Activated T-helper 2 cell treated with anti-CD3 and anti-CD28 coated beads, Interferon-gamma antibody, Interleukin-2, Interleukin-4, amounts not matched to agents 10 μg/mL and 5 μg/mL and 100 μg/mL, durations not matched to agents 14 hours and 24 hours and 36 hours (primary cell): ENCODE measurements around the gene GSTCD. TPM values are rescaled to one million over a fixed set of nuclear protein-coding genes. Genes with fewer than 3 reads are reported as not detected.

Experiments used
- DNase-seq: peaks from one replicate; pipeline ENCODE4 v3.0.0; 2021; ENCODE audit warnings: low spot score
- H3K27ac Mint-ChIP-seq: one replicate; pipeline ENCODE4 v1.8.0; 2021; ENCODE audit warnings: mixed read lengths
- H3K27me3 Mint-ChIP-seq: one replicate; pipeline ENCODE4 v1.8.0; 2021; ENCODE audit warnings: low read depth, mixed read lengths
- H3K36me3 Mint-ChIP-seq: one replicate; pipeline ENCODE4 v1.8.0; 2021; ENCODE audit warnings: low read depth, mixed read lengths
- H3K4me1 Mint-ChIP-seq: one replicate; pipeline ENCODE4 v1.8.0; 2021; ENCODE audit warnings: low read depth, mixed read lengths
- H3K4me3 Mint-ChIP-seq: one replicate; pipeline ENCODE4 v1.8.0; 2021; ENCODE audit warnings: low read depth, mild to moderate bottlenecking, moderate library complexity, mixed read lengths
- H3K9me3 Mint-ChIP-seq: one replicate; pipeline ENCODE4 v1.8.0; 2021; ENCODE audit warnings: mixed read lengths
- intact Hi-C: fragments of 100-400 bp; cut with micrococcal nuclease; formaldehyde crosslinking; loops from one replicate; pipeline ENCODE4 v1.15.1; 2023
- total RNA-seq: library from RNA; stranded (reverse); gene quantifications from 2 replicates; pipeline ENCODE4 v1.2.3, GENCODE V29; 2022

Gene GSTCD
- total RNA-seq, 1 donor from 2014 or later = 15.7 TPM

DNA sequence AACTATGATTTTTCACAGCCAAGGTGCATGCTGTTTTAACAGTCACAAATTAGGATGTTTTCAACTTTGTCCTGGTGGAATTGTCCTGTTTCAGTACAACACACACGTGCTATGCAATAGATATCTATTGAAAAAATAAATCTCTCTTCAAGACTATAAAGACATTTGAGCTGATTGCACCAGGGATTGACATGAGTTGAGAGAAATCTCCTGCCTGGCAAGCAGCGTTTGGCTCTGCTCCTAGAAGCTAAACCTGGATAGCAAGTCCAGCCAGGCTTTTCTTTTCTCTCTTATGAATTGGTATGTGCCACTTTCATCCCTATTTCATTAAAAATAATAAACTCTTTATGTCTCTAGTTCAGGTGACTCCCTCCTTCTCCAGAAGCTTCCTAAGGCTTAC, 170.1 kb downstream of the GSTCD start:
- DNase-seq = no peak
- H3K27me3 Mint-ChIP-seq = no peaks in the 10 kb centered on the region
- H3K4me3 Mint-ChIP-seq = no peak overlapping the region
- intact Hi-C loops = no loop called here
- no peaks in the 10 kb centered on the region for H3K9me3 Mint-ChIP-seq
- no peaks in the 10 kb centered on the region for H3K36me3 Mint-ChIP-seq
- no peaks in the 10 kb centered on the region for H3K4me1 Mint-ChIP-seq
- no peak overlapping the region for H3K27ac Mint-ChIP-seq

- no peak overlapping the region for H3K4me3 Mint-ChIP-seq
- intact Hi-C loops = no loop called here
- H3K27me3 Mint-ChIP-seq = peaks cover 18% of the 10 kb centered on the region
Observed at GRCh38 chr4:105887508-105887907, 178.9 kb downstream of the GSTCD start.

GRCh38 chr4:105894660-105895582, 186.3 kb downstream of the GSTCD start, which contains the start of gene NPNT:
Gene NPNT, plus strand, starts transcription at chr4:105895471. Its CDS starts 182 bp downstream, at chr4:105895653.
- Mint-ChIP-seq H3K27ac (peak within 1 kb of the TSS; percentile 62), H3K9me3 (no peaks in the 10 kb centered on the region), H3K4me1 (peaks cover 10% of the 10 kb centered on the region), H3K36me3 (no peaks in the 10 kb centered on the region), H3K4me3 (peak within 1 kb of the TSS; percentile 77), H3K27me3 (peaks cover 78% of the 10 kb centered on the region)
- no peak for DNase-seq
- intact Hi-C loops = loop anchor here (10.0 kb wide), 1 partner anchor 190 kb away; the partner anchor contains the start of genes GSTCD and INTS12

More at GRCh38 chr4:105887508-105887907, 178.9 kb downstream of the GSTCD start:
- Mint-ChIP-seq H3K36me3 (no peaks in the 10 kb centered on the region), H3K27ac (no peak overlapping the region), H3K9me3 (no peaks in the 10 kb centered on the region), H3K4me1 (no peaks in the 10 kb centered on the region)
- no peak for DNase-seq

GRCh38 chr4:105895583-105896460, 187.2 kb downstream of the GSTCD start:
- intact Hi-C loops = loop anchor here (10.0 kb wide), 1 partner anchor 191 kb away; the partner anchor contains the start of genes GSTCD and INTS12
- Mint-ChIP-seq H3K27me3 (peaks cover 82% of the 10 kb centered on the region), H3K36me3 (no peaks in the 10 kb centered on the region), H3K27ac (peak overlapping the region; percentile 62), H3K4me1 (peaks cover 10% of the 10 kb centered on the region), H3K9me3 (no peaks in the 10 kb centered on the region), H3K4me3 (peak overlapping the region; percentile 77)
- no peak for DNase-seq

- no peaks in the 10 kb centered on the region for H3K36me3 Mint-ChIP-seq
- intact Hi-C loops = loop anchor here (10.0 kb wide), 1 partner anchor 192 kb away; the partner anchor contains the start of genes GSTCD and INTS12
- no peaks in the 10 kb centered on the region for H3K9me3 Mint-ChIP-seq
- peaks cover 10% of the 10 kb centered on the region for H3K4me1 Mint-ChIP-seq
- peak overlapping the region; percentile 77 for H3K4me3 Mint-ChIP-seq
- H3K27me3 Mint-ChIP-seq = peaks cover 81% of the 10 kb centered on the region
- DNase-seq = no peak
- H3K27ac Mint-ChIP-seq = no peak overlapping the region
Observed at GRCh38 chr4:105896461-105896942, 187.9 kb downstream of the GSTCD start.

Other genes starting within 250 kb of the GSTCD start
- gene PPA2, start 234.7 kb upstream of the GSTCD start, total RNA-seq = 75.9 and 77.6 TPM in 2 replicates
- not detected in 2 replicates for gene ARHGEF38, start 156.2 kb upstream of the GSTCD start, total RNA-seq
- gene INTS12, start 95 bp upstream of the GSTCD start, total RNA-seq = 18.5 and 22.0 TPM in 2 replicates
- 0.14 TPM in 1 of 2 replicates, not detected in the other for gene NPNT, start 186.7 kb downstream of the GSTCD start, total RNA-seq